ENCODE data around the gene ZMIZ1.
A peak's percentile ranks its signal among the peaks of the same experiment; 100 is the strongest.

The ZMIZ1 gene

GRCh38 chr10:79140855-79141254 is 72.1 kb downstream of the ZMIZ1 start:
- DNase-seq, result no peak

- DNase-seq, result no peak
These were observed 73.3 kb downstream of the ZMIZ1 start for GRCh38 chr10:79142064-79142491.

GRCh38 chr10:79142522-79143309 is 74.0 kb downstream of the ZMIZ1 start:
- no peak for DNase-seq

- DNase-seq, result no peak
These were observed 75.1 kb downstream of the ZMIZ1 start for GRCh38 chr10:79143879-79144278.

- no peak for DNase-seq
These were observed 75.8 kb downstream of the ZMIZ1 start for GRCh38 chr10:79144351-79145173.

- DNase-seq, result no peak
These were observed 76.4 kb downstream of the ZMIZ1 start for GRCh38 chr10:79145174-79145483.

GRCh38 chr10:79145517-79146470 is 77.0 kb downstream of the ZMIZ1 start:
- DNase-seq, result no peak

- DNase-seq, result peak; percentile 17
These were observed 77.9 kb downstream of the ZMIZ1 start for GRCh38 chr10:79146611-79147130.

GRCh38 chr10:79147306-79147705 is 78.5 kb downstream of the ZMIZ1 start:
- no peak for DNase-seq

- no peak for DNase-seq
These were observed 79.2 kb downstream of the ZMIZ1 start for GRCh38 chr10:79147796-79148451.

- DNase-seq, result no peak
These were observed 79.9 kb downstream of the ZMIZ1 start for GRCh38 chr10:79148452-79149344.

GRCh38 chr10:79149345-79149661 is 80.5 kb downstream of the ZMIZ1 start:
- DNase-seq, result no peak

GRCh38 chr10:79149662-79150443 is 81.1 kb downstream of the ZMIZ1 start:
- DNase-seq, result no peak

GRCh38 chr10:79150444-79150754 is 81.6 kb downstream of the ZMIZ1 start:
- DNase-seq, result no peak

- no peak for DNase-seq
These were observed 83.7 kb downstream of the ZMIZ1 start for GRCh38 chr10:79152423-79152817.

GRCh38 chr10:79153745-79154144 is 85.0 kb downstream of the ZMIZ1 start:
- no peak for DNase-seq

- DNase-seq, result no peak
These were observed 86.7 kb downstream of the ZMIZ1 start for GRCh38 chr10:79155301-79156081.

GRCh38 chr10:79156334-79157274 is 87.8 kb downstream of the ZMIZ1 start:
- DNase-seq, result no peak

- no peak for DNase-seq
These were observed 89.2 kb downstream of the ZMIZ1 start for GRCh38 chr10:79158004-79158340.
